ENCODE measurements around the gene CCT2.

The CCT2 gene

DNA sequence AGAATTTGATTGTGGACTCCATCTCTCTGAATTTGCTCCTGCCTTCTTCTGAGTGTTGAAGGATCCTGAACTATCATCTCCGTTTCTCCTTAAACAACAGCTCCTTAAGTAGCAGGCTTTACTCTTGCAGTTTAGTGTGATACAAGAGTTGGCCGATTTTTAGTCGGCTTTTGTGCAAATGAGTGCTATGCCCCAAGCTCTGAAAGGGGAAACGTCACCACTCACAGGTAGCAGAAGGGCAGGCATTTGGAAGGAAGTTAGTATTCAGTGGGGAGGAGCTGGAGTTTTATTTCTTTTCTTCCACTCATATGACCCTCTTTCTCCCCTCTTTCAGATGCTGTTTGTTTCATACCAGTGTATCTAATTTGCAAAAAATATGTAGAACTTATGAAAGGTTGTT lies 61.9 kb downstream of the CCT2 start:
- no peak for DNase-seq

DNA sequence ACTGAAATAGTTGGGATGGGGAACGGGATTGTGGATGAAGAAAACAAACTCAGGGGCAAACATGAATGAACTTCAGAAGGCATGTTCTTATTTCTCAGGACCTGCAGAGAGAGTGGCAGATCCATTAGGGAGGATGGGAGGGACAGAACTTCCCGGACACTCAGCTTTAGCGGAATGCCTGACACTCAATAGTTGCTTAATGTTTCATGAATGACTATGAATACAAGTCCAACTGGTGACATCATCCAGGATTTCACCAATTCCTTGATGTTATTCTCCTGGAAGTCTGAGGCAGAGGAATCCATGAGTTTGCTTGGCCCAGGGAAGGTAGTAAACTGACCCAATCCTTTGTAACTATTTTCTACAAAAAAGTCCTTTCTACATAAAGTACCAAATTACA lies 63.2 kb downstream of the CCT2 start:
- DNase-seq, result no peak

DNA sequence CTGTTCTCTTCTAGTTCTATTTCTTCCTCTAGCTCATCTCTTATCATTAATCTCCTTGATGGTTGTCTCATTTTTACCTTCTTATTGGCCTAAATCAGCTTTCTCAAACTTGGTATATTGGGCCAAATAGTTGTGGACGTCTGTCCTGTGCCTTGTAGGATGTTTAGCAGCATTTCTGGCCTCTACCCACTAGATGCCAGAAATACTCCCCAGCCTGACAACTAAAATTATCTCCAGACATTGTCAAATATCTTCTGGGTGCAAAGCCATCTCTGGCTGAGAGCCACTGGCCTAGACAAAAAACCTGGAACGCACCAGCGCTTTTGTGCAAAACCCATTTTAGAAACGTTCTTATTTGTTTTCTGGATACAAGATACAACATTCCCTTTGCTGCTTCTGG lies 64.3 kb downstream of the CCT2 start:
- DNase-seq, result no peak

Data from stimulated activated CD8-positive, alpha-beta memory T cell treated with anti-CD3 and anti-CD28 coated beads, Interleukin-4, amount 100 ng/mL, for 48 hours (primary cell).